Muscle of leg (tissue), 11 donors: ENCODE data around the gene CCDC85C. TPM values are rescaled to one million over a fixed set of nuclear protein-coding genes. Genes with fewer than 3 reads are reported as not detected.

ENCODE experiments used
- DNase-seq: peaks from one replicate; pipeline ENCODE4 v3.0.0; 2013
- H3K27ac ChIP-seq: one replicate; pipeline ENCODE4 v1.5.1; 2013; ENCODE audit warnings: mild to moderate bottlenecking, low read length, control low read depth
- H3K27me3 ChIP-seq: one replicate; pipeline ENCODE4 v1.6.1; 2013; ENCODE audit warnings: low read length; ENCODE audit not compliant: control insufficient read depth, insufficient read depth
- H3K36me3 ChIP-seq: one replicate; pipeline ENCODE4 v1.6.1; 2013; ENCODE audit warnings: low read length; ENCODE audit not compliant: control insufficient read depth, insufficient read depth
- H3K4me1 ChIP-seq: one replicate; pipeline ENCODE4 v1.6.1; 2013; ENCODE audit warnings: low read length; ENCODE audit not compliant: control insufficient read depth, insufficient read depth
- H3K4me3 ChIP-seq: one replicate; pipeline ENCODE4 v1.5.1; 2013; ENCODE audit warnings: low read length, control low read depth
- H3K9me3 ChIP-seq: replicated peaks from 2 replicates; pipeline ENCODE4 v1.6.1; 2013; ENCODE audit warnings: low read depth, low read length; ENCODE audit not compliant: control insufficient read depth
- WGBS: methylation state at CpG from one replicate; pipeline ENCODE4 v1.1.5; 2013; ENCODE audit warnings: missing lambda C conversion rate; ENCODE audit not compliant: insufficient coverage; 5-methylcytosine and 5-hydroxymethylcytosine counted together
- polyA plus RNA-seq, 8 donors: library from polyadenylated mRNA; unstranded; fragments of 120-200 nt; gene quantifications; one replicate each; pipeline versions ENCODE4 v1.2.1 to v1.2.3, GENCODE V29; 2013; ENCODE audit warnings: inconsistent platforms in 1 of 8, low replicate concordance in 1 of 8; ENCODE audit not compliant: insufficient read length in 8 of 8, insufficient read depth in 1 of 8
- total RNA-seq: library from RNA; stranded (reverse); fragments of 120-200 nt; gene quantifications from one replicate; pipeline ENCODE4 v1.2.4, GENCODE V29; 2013

CCDC85C gene
- total and polyA plus RNA-seq, 9 donors: 3.2 to 6.5 (median 4.1) TPM

DNA sequence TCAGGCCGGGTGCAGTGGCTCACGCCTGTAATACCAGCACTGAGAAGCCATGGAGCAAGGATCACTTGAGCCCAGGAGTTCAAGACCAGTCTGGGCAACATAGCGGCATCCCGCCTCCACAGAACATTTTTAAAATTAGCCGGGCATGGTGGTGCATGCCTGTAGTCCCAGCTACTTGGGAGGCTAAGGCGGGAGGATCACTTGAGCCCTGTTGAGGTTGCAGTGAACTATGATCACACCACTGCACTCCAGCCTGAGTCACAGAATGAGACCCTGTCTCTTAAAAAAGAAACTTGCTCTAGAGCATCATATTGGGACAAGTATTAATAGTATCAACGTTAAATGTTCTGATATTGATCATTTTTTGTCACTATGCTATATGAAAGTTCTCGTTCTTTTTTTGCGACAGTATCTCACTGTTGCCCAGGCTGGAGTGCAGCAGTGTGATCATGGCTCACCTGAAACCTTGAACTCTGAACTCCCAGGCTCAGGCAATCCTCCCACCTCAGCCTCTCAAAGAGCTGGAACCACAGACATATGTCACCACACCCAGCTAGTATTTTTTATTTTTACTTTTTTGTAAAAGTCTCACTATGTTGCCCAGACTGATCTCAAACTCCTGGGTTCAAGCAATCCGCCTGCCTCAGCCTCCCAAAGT, 47.7 kb downstream of the CCDC85C start:
- Histone ChIP-seq H3K27ac (no peak overlapping the region), H3K27me3 (no peaks in the 10 kb centered on the region), H3K4me3 (no peak overlapping the region), H3K4me1 (peaks cover 7% of the 10 kb centered on the region), H3K36me3 (no peaks in the 10 kb centered on the region), H3K9me3 (no peaks in the 10 kb centered on the region)
- WGBS: 89% methylated on average over 8 of the region's 10 CpGs
- no peak for DNase-seq

DNA sequence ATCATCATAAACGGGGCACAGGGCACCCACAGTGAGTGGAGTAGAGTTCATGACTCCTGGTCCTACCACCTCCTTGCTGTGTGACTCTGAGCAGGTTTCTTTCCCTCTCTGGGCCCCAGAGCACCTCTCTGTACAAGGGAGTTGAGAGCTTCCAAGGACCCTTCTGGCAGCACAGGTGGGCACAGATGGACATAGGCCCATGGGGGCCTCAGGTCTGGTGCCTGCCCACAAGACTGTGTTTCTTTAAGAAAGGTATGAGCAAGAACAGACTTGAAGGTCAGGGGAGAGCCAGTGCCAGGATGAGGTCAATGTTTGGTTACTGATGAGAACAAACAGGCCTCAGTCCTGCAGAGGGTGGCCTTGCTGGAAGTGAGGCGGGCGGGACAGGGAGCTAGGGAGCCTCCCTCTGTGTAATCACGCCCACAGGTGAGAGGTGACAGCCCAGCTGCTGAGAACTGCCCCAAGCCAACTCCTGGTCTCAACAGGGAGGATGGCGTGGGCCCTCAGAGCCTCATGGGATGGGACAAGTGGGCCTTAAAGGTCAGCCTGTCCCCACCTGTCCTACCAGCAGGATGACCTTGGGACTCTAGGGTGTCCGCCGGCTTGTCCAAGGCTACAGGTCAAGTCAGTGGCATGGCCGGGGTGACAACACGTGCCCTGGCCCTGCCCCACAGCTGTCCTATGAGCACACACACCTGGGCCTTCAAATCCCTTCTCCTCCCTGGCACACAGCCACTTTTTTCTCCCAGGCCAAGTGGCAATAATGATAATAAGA, 49.1 kb downstream of the CCDC85C start:
- Histone ChIP-seq H3K4me1 (peaks cover 4% of the 10 kb centered on the region), H3K36me3 (no peaks in the 10 kb centered on the region), H3K27me3 (no peaks in the 10 kb centered on the region), H3K27ac (no peak overlapping the region), H3K9me3 (no peaks in the 10 kb centered on the region), H3K4me3 (no peak overlapping the region)
- DNase-seq: no peak
- 81% methylated on average over 8 of the region's 9 CpGs for WGBS

DNA sequence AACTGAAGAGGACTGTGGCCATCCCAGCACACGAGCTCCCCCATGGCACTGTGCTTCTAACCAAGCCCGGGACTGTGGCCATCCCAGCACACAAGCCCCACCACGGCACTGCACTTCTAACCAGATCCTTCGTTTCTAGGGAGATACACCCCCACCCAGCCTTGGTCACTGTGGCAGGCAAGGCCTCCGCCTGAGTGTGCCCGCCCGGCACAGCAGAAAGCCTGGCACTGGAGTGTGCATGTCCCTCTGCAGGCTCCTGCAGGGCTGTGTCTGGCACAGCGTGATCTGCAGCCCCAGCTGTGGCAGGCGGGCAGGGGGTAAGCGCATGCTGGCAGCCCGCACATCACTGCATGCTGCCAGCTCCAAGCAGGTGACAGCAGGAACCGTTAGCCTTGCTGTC, 49.8 kb downstream of the CCDC85C start:
- WGBS: 65% methylated on average over 12 of the region's 12 CpGs
- no peak overlapping the region for H3K4me3 ChIP-seq
- no peak for DNase-seq

DNA sequence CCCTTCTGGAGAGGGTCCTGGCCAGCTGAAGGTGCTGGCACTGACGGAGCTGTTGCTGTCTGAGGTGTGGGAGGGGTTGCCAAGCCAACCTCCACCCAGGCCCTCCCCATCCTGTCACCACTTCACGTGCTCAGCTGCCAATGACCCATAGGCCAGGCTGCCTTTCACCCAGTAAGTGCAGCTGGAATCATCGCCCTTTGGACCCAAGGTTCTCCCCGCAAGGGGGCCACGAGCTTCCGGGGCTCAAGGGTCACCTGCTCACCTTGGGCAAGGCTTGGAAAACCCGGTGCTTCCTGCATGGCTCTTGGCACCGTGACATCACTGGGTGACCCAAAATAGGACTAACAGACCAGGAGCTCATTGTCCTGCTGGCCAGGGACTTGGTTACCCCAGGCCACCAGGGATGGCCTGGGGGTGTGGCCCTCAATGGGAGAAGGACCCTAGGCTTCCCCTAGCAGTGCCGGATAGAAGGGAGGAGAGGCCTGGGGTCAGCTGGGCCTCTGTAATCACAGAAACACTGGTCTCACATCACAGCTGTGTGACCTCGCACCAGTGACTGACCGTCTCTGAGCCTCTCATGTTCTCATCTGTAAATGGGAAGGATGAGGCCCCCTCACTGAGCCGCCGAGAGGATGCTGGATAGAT, 51.3 kb downstream of the CCDC85C start:
- Histone ChIP-seq H3K9me3 (no peaks in the 10 kb centered on the region), H3K4me3 (no peak overlapping the region), H3K36me3 (no peaks in the 10 kb centered on the region), H3K27ac (no peak overlapping the region), H3K4me1 (peaks cover 4% of the 10 kb centered on the region), H3K27me3 (peaks cover 2% of the 10 kb centered on the region)
- DNase-seq: no peak
- WGBS: 78% methylated on average over 9 of the region's 13 CpGs

More for the DNA sequence above, 49.8 kb downstream of the CCDC85C start:
- H3K36me3 ChIP-seq: no peaks in the 10 kb centered on the region
- no peak overlapping the region for H3K27ac ChIP-seq
- no peaks in the 10 kb centered on the region for H3K9me3 ChIP-seq
- peaks cover 2% of the 10 kb centered on the region for H3K27me3 ChIP-seq
- peaks cover 4% of the 10 kb centered on the region for H3K4me1 ChIP-seq

DNA sequence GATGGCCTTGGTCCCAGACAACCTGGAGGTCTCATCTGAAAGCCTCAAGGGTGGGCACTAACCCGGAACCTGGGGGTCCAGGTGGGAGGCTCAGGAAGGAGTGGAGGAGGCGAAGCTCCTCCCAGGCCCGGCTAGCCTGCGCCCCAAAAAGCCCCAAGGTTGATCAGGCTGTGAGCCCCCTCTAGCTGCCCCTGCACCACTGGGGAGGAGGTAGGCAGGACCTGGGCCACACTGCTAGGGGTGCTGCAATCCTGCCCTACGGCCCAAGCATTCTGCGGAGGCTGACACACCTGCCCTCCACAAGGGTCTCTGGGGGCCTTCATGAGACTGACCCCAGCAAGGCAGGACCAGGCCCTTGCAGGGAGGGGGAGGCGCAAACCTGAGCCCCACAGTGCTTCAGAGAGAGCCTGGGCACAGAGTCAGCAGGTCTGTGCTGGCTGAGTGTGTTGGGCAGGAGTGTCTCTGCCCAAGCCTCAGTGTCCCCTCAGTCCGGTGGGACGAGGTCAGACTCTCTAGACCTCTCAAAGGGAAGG, 51.9 kb downstream of the CCDC85C start:
- WGBS: 75% methylated on average over 6 of the region's 9 CpGs
- H3K9me3 ChIP-seq: no peaks in the 10 kb centered on the region
- no peak overlapping the region for H3K4me3 ChIP-seq
- DNase-seq: no peak
- peaks cover 4% of the 10 kb centered on the region for H3K4me1 ChIP-seq
- no peak overlapping the region for H3K27ac ChIP-seq
- H3K36me3 ChIP-seq: no peaks in the 10 kb centered on the region
- H3K27me3 ChIP-seq: peaks cover 2% of the 10 kb centered on the region

DNA sequence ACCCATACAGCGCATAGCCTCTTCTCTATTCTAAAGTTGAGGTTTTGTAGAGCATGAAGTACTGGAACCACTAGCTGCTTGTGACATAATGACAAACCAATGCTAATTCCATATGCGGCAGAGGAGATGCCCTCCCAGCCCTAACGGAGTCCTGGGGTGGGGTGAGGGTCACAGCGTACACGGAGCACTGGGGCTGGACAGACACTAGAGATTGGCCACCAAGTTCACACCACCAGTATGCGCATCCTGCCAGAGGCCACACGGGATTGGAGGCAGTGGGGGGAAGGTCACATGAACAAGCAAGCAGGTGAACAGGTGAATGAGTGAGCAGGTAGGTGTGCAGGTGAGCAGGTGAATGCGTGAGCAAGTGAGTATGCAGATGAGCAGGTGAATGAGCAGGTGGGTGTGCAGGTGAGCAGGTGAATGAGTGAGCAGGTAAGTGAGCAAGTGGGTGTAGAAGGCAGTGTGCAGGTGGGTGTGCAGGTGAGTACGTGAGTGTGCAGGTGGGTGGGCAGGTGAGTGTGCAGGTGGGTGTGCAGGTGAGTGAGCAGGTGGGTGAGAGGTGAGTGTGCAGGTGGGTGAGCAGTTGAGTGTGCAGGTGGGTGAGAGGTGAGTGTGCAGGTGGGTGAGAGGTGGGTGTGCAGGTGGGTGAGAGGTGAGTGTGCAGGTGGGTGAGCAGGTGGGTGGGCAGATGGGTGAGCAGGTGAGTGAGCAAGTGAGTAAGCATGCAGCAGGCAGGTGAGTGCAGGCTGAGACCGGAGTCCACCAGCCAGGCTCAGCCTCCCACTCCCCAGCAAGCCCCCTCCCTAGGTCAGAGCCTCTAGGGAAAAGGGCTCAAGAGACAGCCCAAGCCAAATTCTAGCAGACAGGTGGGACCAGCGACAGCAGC, 52.7 kb downstream of the CCDC85C start:
- Histone ChIP-seq H3K36me3 (no peaks in the 10 kb centered on the region), H3K4me1 (peaks cover 4% of the 10 kb centered on the region), H3K9me3 (no peaks in the 10 kb centered on the region), H3K27me3 (peaks cover 8% of the 10 kb centered on the region), H3K4me3 (no peak overlapping the region), H3K27ac (no peak overlapping the region)
- no peak for DNase-seq
- WGBS: 73% methylated on average over 10 of the region's 11 CpGs

DNA sequence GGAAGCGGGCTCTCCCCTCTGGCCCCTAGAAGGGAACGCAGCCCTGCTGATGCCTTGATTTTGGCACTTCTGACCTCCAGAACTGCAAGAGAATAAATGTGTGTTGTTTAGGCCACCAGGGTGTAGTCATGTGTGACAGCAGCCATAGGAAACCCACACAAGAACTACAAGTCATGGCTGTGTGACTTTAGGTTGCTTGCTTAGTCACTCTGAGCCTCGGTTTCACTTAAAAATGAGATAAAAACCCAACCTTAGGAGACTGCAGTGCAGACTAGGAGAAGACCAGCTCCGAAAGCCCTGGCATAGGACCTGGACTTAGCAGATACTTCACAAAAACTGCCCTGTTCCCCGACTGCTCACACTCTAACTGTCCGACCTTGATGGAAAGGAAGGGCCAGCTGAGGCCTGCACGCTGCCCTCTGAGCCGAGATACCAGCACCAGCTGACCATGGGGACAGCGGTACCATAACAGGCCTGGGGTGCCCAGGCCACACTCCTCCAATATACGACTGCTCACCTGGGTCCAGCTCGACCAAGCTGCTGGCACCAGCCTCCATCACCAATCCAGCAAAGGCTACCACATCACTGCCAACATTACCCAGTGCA, 53.5 kb downstream of the CCDC85C start:
- no peak overlapping the region for H3K4me3 ChIP-seq
- H3K36me3 ChIP-seq: no peaks in the 10 kb centered on the region
- DNase-seq: no peak
- peaks cover 4% of the 10 kb centered on the region for H3K4me1 ChIP-seq
- peaks cover 15% of the 10 kb centered on the region for H3K27me3 ChIP-seq
- WGBS: 94% methylated on average over 8 of the region's 11 CpGs
- no peaks in the 10 kb centered on the region for H3K9me3 ChIP-seq
- H3K27ac ChIP-seq: no peak overlapping the region

DNA sequence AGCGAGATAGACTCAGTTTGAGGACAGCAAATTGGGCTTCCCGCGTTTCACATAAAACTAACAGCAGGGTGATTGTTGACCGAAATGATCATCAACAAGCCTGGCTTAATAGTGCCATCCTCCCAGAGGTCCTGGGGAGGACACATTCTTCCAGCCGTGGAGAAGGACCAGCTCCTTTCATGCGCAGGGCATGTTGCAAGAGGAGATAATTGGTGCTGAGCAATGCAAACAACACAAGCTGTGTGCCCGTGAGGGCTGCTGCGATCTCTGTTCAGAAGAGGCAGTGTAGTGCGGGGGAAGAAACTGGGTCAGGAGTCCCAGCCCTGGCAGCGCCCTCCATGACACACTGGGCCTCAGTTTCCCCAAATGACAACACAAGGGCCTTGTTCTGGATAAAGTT, 54.3 kb downstream of the CCDC85C start:
- WGBS: 67% methylated on average over 7 of the region's 10 CpGs
- H3K27ac ChIP-seq: no peak overlapping the region
- H3K4me3 ChIP-seq: no peak overlapping the region
- H3K9me3 ChIP-seq: no peaks in the 10 kb centered on the region
- no peak for DNase-seq
- H3K4me1 ChIP-seq: peaks cover 4% of the 10 kb centered on the region
- peaks cover 16% of the 10 kb centered on the region for H3K27me3 ChIP-seq
- no peaks in the 10 kb centered on the region for H3K36me3 ChIP-seq

DNA sequence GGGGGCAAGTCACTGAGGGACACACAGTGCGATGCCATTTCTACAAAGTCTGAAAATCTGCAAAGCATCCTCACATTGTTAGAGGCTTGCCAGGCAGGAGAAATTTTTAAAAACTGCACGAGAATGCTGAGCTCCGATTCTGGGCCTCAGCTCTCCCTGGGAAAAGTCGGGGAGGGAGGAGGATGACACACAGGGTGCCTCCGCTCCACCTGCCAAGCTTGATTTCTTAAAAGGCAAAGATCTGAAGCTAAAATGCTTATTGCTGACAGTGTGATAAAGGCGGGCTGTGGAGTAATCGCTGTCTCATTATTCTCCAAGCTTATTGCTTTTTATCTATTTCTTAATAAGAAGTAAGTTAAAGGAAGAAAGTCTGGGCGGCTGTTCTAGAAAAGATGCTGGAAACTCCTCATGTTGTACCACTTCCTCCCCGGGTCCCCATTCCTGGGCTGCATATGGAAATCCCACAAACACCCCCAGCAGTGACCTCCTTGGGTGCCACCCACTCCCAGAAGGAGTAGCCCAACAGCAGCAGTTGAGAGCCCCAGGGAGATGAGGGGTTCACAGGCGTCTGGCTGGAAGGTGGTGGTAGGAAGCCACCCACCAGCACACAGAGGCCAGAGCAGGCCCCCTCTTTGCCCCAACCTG, 55.0 kb downstream of the CCDC85C start:
- H3K4me1 ChIP-seq: no peaks in the 10 kb centered on the region
- no peak for DNase-seq
- 52% methylated on average over 3 of the region's 10 CpGs for WGBS
- H3K36me3 ChIP-seq: no peaks in the 10 kb centered on the region
- H3K27ac ChIP-seq: no peak overlapping the region
- no peaks in the 10 kb centered on the region for H3K9me3 ChIP-seq
- no peak overlapping the region for H3K4me3 ChIP-seq
- H3K27me3 ChIP-seq: peaks cover 16% of the 10 kb centered on the region
